Peyer's patch (tissue), 4 donors: ENCODE results near the gene CCR2.

Experiments used
- POLR2A ChIP-seq, 2 donors: fragments of 450-650 bp; IDR thresholded peaks; one replicate each; pipeline ENCODE4 v1.5.1; 2017; ENCODE audit warnings: antibody characterized with exemption in 2 of 2, mild to moderate bottlenecking in 2 of 2, moderate library complexity in 2 of 2
- TF ChIP-seq, protein P1 (sequence below), 6 experiments: fragments of 450-650 bp in 4 of 6; fragments of 200-600 bp in 2 of 6; sonication (generic) in 1 of 6; IDR thresholded peaks; one replicate each; pipeline ENCODE4 v1.5.1; 2017 to 2019; ENCODE audit warnings: antibody characterized with exemption in 6 of 6, mild to moderate bottlenecking in 3 of 6, moderate library complexity in 1 of 6

DNA sequence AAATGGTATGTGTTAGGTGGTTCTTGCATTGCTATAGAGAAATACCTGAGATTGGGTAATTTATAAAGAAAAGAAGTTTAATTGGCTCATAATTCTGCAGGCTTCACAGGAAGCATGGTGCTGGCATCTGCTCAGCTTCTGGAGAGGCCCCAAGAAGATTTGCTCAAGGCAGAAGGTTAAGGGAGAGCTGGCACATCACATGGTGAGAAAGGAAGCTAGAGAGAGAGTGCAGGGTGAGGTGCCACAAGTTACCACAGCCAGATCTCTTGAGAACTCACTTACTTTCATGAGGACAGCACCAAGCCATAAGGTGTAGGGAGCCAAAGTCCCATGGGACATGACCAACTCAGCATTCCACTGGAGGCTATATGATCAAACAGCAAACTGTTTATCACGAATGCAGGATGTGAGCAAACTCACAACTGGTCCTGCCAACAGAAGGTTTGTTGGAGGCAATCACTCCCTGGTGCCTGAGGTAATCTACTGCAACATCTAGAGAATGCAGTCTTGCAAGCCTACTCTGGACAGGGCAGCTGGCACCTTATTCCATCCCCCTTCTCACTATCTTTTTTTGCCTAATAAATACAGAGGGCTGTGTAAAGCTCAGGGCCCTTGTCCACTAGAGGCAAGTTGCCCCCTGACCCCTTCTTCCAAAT lies 28.1 kb upstream of the CCR2 start:
- TF ChIP-seq, protein P1, sequence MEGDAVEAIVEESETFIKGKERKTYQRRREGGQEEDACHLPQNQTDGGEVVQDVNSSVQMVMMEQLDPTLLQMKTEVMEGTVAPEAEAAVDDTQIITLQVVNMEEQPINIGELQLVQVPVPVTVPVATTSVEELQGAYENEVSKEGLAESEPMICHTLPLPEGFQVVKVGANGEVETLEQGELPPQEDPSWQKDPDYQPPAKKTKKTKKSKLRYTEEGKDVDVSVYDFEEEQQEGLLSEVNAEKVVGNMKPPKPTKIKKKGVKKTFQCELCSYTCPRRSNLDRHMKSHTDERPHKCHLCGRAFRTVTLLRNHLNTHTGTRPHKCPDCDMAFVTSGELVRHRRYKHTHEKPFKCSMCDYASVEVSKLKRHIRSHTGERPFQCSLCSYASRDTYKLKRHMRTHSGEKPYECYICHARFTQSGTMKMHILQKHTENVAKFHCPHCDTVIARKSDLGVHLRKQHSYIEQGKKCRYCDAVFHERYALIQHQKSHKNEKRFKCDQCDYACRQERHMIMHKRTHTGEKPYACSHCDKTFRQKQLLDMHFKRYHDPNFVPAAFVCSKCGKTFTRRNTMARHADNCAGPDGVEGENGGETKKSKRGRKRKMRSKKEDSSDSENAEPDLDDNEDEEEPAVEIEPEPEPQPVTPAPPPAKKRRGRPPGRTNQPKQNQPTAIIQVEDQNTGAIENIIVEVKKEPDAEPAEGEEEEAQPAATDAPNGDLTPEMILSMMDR (IDR thresholded peaks at IDR 0.05), result no peak
- TF ChIP-seq POLR2A (IDR thresholded peaks at IDR 0.05), result no peak
